ENCODE results near the gene SPEM1. TPM values are rescaled to one million over a fixed set of nuclear protein-coding genes. Genes with fewer than 3 reads are reported as not detected.

Gene SPEM1
- total RNA-seq, 1 experiment from 2014 or later, result not detected

DNA sequence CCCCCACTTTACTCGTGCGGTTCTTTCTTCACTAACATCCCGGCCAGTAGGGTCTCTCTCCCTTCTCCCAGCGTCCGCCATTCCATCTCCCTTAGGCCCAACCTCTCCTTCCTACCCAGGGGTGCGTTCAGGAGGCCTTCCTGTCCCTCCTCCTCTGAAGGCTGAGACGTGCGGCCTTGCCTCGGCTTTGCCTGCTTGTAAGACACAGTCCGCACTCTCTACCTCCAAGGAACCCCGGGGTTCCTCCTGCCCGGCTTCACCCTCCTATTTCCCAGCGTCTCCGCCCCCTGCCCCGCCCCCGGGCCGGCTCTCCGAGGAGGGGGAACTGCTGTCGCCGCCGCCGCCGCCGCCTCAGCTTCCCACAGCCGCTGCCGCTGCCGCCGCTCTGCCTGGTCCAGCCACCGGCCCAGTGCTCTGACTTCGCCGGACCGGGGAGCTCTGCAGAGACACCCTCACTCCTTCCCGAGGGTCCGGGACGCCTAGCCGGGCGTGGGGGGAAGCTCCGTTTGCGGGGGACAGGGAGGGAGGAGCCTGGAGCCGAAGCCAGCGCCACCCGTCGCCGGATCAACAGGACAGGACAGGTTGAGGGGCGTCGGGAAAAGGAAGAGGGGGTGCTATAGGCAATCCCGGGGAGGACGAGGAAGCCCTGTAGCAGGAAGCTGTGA lies 18.0 kb downstream of the SPEM1 start:
- Mint-ChIP-seq H3K4me1 (ENCODE audit: insufficient read depth, unreplicated experiment) (peaks cover 12% of the 10 kb centered on the region), H3K27ac (ENCODE audit: low read depth, unreplicated experiment) (no peak overlapping the region), H3K4me3 (ENCODE audit: unreplicated experiment) (peak overlapping the region; percentile 36), H3K27me3 (ENCODE audit: insufficient read depth, unreplicated experiment) (no peaks in the 10 kb centered on the region), H3K36me3 (ENCODE audit: insufficient read depth, unreplicated experiment) (no peaks in the 10 kb centered on the region), H3K9me3 (ENCODE audit: unreplicated experiment) (no peaks in the 10 kb centered on the region)
- TF ChIP-seq, protein P1, sequence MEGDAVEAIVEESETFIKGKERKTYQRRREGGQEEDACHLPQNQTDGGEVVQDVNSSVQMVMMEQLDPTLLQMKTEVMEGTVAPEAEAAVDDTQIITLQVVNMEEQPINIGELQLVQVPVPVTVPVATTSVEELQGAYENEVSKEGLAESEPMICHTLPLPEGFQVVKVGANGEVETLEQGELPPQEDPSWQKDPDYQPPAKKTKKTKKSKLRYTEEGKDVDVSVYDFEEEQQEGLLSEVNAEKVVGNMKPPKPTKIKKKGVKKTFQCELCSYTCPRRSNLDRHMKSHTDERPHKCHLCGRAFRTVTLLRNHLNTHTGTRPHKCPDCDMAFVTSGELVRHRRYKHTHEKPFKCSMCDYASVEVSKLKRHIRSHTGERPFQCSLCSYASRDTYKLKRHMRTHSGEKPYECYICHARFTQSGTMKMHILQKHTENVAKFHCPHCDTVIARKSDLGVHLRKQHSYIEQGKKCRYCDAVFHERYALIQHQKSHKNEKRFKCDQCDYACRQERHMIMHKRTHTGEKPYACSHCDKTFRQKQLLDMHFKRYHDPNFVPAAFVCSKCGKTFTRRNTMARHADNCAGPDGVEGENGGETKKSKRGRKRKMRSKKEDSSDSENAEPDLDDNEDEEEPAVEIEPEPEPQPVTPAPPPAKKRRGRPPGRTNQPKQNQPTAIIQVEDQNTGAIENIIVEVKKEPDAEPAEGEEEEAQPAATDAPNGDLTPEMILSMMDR (IDR thresholded peaks at IDR 0.05; ENCODE audit: unreplicated experiment), result no peak
- ChIA-PET CTCF (interaction anchor here (0.7 to 3.8 kb wide), 7 partner anchors 16 to 151 kb away, joined by 3 to 57 read pairs (median 12); partner anchors contain the start of genes KCTD11, SENP3, TMEM256 and TMEM95), POLR2A (interaction anchor here (3.3 to 8.9 kb wide), 4 partner anchors 14 to 47 kb away, joined by 13 to 115 read pairs (median 57); partner anchors contain the start of genes POLR2A and ZBTB4)
- no TSS peak for BruUV-seq (replicated peaks)
- intact Hi-C loops (cut with micrococcal nuclease), result loop anchor here (1.0 to 10.0 kb wide), 4 partner anchors 13 to 391 kb away; partner anchors contain the start of genes SENP3, TP53 and WRAP53
- no peak for DNase-seq (ENCODE audit: unreplicated experiment)

DNA sequence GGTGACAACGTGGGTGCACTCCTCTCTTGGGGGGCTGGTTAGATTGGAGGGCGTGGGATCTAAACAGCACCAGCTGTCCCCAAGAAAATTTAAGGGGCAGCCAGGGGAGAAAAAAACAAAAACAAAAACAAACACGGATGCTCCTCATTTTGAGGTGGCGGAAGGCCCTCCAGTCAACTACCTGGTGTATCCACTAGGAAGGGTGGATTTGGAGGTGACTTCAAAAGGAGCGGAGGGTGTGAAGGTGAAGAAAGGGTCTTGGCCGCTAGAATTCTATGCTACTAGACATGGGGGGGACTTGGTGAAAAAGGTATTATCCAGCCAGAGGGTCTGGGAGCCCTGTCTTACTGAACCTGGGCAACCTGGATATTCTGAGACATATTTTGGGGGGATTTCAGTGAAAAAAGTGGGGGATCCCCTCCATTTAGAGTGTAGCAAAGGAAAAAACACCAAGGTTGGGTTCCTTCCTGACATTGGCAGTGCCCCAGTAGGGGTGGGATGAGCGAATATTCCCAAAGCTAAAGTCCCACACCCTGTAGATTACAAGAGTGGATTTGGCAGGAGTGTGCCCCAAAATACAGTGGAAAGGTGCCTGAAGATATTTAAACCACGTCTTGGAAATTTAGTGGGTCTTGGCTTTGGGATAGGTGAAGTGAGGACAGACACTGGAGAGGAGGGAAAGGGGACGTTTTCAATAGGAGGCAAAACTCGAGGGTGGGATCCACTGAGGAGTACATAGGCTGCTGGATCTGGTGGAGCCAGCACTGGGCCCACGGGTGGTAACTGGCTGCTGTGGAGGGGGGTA lies 18.7 kb downstream of the SPEM1 start:
- no peak overlapping the region for H3K27ac Mint-ChIP-seq (ENCODE audit: low read depth, unreplicated experiment)
- intact Hi-C loops (cut with micrococcal nuclease), result loop anchor here (5.0 to 10.0 kb wide), 2 partner anchors 246 to 392 kb away; partner anchors contain the start of genes TP53 and WRAP53
- TF ChIP-seq, protein P1 (IDR thresholded peaks at IDR 0.05; ENCODE audit: unreplicated experiment), result no peak
- H3K9me3 Mint-ChIP-seq (ENCODE audit: unreplicated experiment), result no peaks in the 10 kb centered on the region
- no peaks in the 10 kb centered on the region for H3K36me3 Mint-ChIP-seq (ENCODE audit: insufficient read depth, unreplicated experiment)
- CTCF ChIA-PET, result interaction anchor here (0.5 to 3.7 kb wide), 5 partner anchors 15 to 771 kb away, joined by 3 to 34 read pairs (median 3); partner anchors contain the start of gene SENP3
- no TSS peak for BruUV-seq (replicated peaks)
- DNase-seq (ENCODE audit: unreplicated experiment), result no peak
- POLR2A ChIA-PET, result interaction anchor here (0.6 to 8.9 kb wide), 3 partner anchors 39 to 60 kb away, joined by 3 to 115 read pairs (median 90); partner anchors contain the start of genes POLR2A and ZBTB4
- peaks cover 18% of the 10 kb centered on the region for H3K4me1 Mint-ChIP-seq (ENCODE audit: insufficient read depth, unreplicated experiment)
- peak overlapping the region; percentile 51 for H3K4me3 Mint-ChIP-seq (ENCODE audit: unreplicated experiment)
- no peaks in the 10 kb centered on the region for H3K27me3 Mint-ChIP-seq (ENCODE audit: insufficient read depth, unreplicated experiment)

GRCh38 chr17:7439462-7440112 lies 19.5 kb downstream of the SPEM1 start, which contains the start of gene FGF11:
TSS of gene FGF11 (plus strand) at chr17:7439512. CDS start at chr17:7439621, 109 bp downstream.
- Mint-ChIP-seq H3K4me3 (ENCODE audit: unreplicated experiment) (peak within 1 kb of the TSS; percentile 51), H3K27me3 (ENCODE audit: insufficient read depth, unreplicated experiment) (no peaks in the 10 kb centered on the region), H3K4me1 (ENCODE audit: insufficient read depth, unreplicated experiment) (peaks cover 23% of the 10 kb centered on the region), H3K36me3 (ENCODE audit: insufficient read depth, unreplicated experiment) (peaks cover 4% of the 10 kb centered on the region), H3K27ac (ENCODE audit: low read depth, unreplicated experiment) (no peak within 1 kb of the TSS), H3K9me3 (ENCODE audit: unreplicated experiment) (no peaks in the 10 kb centered on the region)
- POLR2A ChIA-PET, result interaction anchor here (0.6 to 8.9 kb wide), 5 partner anchors 36 to 91 kb away, joined by 3 to 115 read pairs (median 7); partner anchors contain the start of genes POLR2A, TMEM256 and ZBTB4
- TF ChIP-seq, protein P1 (IDR thresholded peaks at IDR 0.05; ENCODE audit: unreplicated experiment), result no peak
- BruUV-seq (replicated peaks), result no TSS peak
- intact Hi-C loops (cut with micrococcal nuclease), result loop anchor here (5.0 to 10.0 kb wide), 2 partner anchors 245 to 392 kb away; partner anchors contain the start of genes TP53 and WRAP53
- DNase-seq (ENCODE audit: unreplicated experiment), result no peak
- CTCF ChIA-PET, result interaction anchor here (0.5 to 2.3 kb wide), 2 partner anchors 120 to 772 kb away, joined by 3 to 14 read pairs; partner anchors contain the start of gene TNFSF13

Data from MCF 10A (cell line).